HG03159 (cell line): Measurements from ENCODE around the gene PDE6C.
"Not testable (repeated sequence)": the region's sequence is repeated elsewhere in the genome, so short reads cannot be mapped to it uniquely, and the experiment has no call there.

Experiments used
- ATAC-seq: cut with Tn5 transposase; IDR thresholded peaks from one replicate; pipeline ENCODE4 v1.9.1; 2021; ENCODE audit warnings: mild to moderate bottlenecking, moderate library complexity; ENCODE audit not compliant: unreplicated experiment

Gene PDE6C

DNA sequence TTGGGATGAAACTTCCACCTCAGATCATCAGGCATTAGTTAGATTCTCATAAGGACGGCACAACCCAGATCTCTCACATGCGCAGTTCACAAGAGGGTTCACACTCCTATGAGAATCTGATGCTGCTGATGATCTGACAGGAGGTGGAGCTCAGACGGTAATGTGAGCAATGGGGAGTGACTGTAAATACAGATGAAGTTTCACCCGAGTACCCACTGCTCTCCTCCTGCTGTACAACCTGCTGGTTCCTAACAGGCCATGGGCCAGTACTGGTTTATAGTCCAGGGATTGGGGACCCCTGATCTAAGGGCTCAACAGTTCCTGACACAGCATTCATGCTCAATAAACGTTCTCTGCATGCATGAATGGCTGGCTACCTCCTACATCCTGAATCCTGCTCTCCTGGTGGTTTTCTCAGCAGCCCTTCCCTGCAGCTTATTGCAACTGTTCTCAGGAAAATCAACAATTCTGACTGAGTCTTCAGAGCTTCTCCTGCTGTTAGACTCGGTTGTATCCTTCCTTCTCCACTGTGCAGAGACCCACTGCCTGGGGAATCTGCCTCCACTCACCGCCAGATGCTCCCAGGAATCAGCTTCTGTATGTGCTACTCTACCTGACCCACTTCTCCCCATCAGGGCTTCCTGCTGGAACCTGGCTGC lies 17.4 kb downstream of the PDE6C start:
- ATAC-seq: no peak

DNA sequence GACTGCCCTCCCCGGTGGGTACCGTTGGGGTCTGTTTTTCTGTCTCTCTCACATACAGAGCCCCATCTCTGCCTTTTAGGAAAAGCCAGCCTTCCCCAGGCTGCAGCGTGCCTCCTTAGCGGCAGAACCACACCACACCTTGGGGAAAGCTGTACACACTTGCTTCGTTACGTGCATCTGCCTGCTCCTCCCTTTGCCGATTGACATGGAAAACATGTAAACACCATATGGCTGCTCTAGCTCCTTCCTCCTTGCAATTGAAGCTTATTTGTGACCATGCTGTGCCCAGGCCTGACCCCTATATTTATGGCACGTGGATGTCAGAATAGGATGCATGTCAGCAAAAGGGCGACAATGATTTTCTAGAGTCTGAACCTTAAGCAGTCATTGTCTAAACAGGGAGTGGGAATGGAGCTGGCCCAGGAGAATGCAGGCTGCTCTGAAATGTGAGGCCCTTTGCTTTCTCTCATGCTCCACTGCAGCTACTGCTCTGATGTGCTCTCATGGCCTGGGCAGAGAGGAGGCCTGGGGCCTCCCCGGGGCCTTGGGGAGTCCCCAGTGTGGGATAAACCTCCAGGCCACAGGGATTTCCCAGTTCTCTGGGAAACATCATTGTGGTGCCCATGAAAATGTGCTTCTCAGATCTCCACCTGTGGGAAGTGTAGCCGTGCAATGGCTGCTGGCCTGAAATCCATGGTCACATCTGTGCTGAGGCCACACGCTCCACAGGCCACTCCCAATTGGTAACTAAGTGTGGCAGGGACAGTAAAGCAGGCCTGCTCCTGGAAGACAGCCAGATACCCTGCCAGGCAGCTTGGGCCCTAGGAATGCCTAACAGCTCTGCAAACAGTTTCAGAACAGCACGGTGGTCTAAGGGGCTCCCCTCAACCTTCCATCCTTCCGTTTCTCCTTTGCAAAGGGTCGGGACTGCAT lies 18.6 kb downstream of the PDE6C start:
- no peak for ATAC-seq

DNA sequence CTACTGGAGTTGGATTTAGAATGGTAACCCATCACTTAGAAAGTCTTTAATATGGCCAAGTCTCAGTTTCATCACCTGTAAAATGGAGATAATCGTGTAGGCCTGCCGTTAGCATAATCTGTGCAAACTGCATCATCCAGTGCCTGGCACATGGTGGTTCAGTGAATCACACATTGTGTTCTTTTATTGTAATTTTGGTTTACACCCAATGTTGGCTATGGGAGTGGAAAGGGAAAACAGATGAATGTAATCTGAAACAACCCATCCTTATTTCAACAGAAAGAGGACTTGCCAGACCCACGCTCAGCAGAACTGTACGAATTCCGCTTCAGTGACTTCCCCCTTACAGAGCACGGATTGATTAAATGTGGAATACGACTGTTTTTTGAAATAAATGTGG lies 27.5 kb downstream of the PDE6C start:
- ATAC-seq: no peak

GRCh38 chr10:93652857-93653256 lies 40.5 kb downstream of the PDE6C start:
- no peak for ATAC-seq

DNA sequence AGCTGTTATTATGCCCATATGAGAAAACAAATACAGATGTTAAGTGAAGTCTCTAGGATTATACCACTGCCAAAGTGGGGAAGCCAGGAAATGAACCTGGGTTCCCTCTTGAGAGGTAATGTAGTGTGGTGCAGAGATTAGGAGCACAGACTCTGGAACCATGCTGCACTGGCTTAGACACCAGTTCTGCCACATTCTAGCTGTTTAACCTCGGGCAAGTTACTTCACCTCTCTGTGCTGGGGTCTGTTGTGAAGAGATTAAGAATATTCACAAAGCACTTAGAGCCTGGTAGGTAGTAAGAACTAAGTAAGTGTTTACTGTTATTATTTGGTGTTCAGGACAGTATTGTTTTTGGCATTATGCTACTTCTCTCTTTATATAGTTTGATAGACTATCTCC lies 41.9 kb downstream of the PDE6C start:
- ATAC-seq: no peak

DNA sequence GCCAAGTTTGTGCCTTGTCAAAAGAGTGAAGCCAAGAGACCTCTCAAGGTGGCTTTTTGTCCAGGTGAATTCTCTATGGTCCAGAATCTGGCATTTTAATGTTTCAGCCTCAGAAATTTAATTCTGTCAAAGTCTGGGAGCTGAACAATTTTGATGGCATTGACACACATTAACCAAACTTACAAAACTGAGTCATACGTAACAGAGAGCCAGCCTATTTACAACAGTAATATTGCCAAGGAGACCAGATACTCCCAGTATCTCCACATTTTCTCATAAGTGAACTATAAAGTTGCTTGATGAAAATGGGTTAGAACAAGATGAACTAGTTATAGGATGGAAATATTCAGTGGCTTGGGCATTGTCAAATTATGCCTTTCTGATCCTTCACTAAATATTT lies 43.8 kb downstream of the PDE6C start:
- ATAC-seq: no peak

DNA sequence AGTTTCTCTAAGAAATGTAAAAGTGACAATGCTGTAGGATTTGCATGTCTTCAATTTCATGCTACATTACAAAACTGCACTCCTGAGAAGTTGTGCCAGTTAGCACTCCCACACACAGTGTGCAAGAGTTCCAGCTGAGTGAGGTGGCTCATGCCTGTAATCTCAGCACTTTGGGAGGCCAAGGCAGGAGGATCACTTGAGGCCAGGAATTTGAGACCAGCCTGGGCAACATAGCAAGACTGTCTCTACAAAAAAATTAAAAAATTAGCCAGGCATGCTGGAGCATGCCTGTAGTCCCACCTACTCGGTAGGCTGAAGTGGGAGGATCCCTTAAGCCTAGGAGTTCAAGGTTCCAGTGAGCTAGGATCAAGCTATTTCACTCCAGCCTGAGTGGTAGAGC lies 45.4 kb downstream of the PDE6C start:
- ATAC-seq: no peak

GRCh38 chr10:93666030-93666429 lies 53.7 kb downstream of the PDE6C start:
- no peak for ATAC-seq

DNA sequence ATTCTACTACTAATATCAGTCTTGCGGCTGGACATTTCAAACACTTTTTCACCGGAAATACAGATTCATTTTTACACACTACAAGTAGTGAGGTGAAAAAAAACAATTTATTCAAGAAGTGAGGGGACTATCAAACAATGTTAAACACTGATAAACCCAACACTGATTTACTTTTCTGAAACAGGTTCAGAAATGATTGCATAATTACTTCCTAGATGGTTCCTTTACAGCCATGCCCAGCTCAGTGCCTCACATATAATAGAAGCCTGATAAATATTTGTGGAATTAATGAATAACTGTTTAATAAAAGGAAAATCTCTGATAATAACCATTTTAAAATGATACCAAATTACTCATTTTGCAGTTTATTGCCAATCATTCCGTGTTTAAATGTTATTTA lies 55.5 kb downstream of the PDE6C start:
- no peak for ATAC-seq

DNA sequence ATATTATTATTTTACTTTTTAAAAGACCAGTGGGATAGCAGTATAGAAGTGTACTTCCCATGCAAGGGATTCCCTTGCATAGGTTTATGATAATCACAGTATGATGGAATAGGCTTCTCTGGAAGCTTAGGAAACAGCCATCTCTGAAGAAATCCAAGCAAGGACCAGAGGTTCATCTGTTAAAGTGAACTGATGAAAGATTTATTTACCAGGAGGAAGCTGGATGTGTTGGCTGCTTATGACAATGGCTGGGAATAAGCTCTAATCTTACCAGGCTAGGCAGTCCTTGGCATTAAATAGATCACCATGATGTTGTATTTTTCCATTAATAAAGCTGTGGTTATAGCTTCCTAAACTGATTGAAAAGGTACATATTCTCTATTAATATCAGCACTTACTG lies 58.0 kb downstream of the PDE6C start:
- ATAC-seq: no peak

DNA sequence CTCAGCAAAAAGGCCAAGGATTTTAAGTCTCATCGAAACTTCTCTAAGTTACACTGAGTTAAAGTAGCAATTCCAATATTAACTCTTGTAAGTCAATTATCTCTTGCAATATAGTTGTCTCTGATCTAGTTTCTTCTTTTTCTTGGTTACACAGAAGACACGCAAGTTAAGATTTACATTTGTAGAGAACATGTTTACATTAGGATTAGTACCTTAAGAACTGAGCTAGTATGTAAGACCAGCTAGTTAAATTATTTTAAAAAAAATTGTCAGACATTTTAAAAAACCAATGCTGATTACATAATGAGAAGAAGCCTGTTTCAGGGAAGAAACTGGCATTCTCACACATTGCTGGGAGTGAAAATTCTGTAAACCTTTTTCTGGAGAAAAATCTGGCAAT lies 58.7 kb downstream of the PDE6C start:
- ATAC-seq: no peak

DNA sequence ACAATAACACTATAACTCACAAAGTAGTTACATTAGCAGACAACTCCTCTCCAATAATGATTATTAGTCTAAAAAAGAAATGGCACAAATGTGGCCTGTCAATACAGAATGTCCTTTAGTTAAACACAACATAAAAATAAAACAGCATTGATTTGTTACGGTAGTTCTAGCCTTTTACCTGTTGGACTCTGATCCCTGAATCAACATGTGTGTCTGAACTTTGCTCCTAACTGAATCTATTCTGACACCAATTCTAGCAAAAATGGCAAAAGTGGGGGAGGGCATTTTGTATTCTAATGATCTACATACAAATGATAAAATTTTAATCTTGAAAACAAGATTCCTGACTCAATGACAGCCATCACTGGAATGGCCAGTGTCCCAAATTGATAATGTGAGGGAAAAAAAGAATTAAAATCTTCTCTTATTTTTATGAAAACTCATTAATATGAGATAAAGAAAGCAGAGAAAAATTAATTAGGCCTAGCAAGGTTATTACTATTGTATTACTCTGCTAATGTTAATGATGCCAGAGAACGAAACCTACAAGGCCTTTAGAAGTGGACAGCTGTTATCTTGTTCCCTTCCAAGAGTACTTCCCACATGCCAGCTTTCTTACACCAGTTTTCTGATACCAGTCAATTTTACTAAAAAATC lies 59.8 kb downstream of the PDE6C start:
- ATAC-seq: no peak

DNA sequence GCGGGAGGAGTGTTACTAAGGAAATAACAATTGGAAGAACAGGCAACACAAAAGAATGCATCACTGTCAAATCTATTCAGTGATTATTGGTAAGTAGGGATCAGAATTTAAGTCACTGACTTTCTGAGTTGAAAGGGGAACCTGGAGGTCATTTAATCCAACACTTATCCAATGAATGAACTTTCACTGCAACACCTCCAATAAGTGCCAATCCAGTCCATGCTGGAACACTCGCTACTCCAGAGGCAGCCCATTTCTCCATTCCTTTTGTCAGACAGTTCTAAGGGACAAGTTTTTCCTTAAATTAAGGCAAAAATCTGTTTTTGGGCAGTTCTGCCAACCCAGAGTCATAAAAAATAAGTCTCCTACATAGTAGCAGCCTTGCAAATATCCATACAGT lies 60.6 kb downstream of the PDE6C start:
- ATAC-seq: no peak

DNA sequence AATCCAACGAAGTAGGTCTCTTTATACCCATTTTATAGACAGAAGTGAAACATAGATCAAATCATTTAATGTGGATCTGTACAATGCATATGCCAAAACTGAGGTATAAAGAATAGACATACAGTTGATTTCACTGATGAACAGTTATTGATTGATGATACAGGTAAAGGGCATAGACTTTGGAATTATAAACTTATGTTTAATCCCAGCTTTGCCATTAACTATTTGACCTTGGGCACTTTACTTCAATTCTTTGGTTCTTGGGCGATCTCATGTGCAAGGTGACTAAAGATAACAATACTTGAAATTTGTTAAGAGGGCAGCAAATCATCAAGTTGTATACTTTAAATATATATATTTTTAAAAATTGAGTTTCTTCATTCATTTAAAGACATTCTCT lies 61.5 kb downstream of the PDE6C start:
- no peak for ATAC-seq

DNA sequence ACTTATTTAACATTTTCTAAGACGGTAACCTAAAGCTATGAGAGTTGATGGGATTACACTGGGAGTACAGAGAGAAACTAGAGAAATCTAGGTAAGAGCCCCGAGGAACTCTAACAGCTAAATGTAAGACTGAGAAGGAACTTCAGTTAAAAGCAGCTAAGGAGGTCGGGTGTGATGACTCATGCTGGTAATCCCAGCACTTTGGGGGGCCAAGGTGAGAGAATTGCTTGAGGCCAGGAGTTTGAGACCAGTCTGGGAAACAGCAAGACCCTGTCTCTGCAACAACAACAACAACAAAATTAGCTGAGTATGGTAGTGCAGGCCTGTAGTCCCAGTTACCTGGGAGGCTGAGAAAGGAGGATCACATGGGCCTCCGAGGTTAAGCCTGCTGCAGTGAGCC lies 66.0 kb downstream of the PDE6C start:
- no peak for ATAC-seq

- no peak for ATAC-seq
Measured at GRCh38 chr10:93678805-93679587, 66.7 kb downstream of the PDE6C start.

GRCh38 chr10:93680412-93681047 lies 68.2 kb downstream of the PDE6C start:
- ATAC-seq: no peak

DNA sequence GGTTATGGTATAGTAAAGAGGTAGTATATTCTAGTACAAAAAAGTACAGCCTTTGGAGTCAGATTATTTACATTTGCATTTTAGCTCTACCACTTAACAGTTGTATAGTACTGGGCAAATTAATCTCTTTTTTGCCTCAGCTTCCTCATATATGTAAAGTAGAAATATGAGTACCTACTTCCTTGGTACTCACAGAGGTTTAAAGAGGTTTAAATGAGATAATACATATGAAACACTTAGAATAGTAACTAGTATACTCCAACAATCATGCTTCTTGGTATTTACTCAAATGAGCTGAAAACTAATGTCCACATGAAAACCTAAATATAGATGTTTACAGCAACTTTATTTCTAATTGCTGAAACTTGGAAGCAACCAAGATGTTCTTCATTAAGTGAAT lies 75.4 kb downstream of the PDE6C start:
- ATAC-seq: no peak

DNA sequence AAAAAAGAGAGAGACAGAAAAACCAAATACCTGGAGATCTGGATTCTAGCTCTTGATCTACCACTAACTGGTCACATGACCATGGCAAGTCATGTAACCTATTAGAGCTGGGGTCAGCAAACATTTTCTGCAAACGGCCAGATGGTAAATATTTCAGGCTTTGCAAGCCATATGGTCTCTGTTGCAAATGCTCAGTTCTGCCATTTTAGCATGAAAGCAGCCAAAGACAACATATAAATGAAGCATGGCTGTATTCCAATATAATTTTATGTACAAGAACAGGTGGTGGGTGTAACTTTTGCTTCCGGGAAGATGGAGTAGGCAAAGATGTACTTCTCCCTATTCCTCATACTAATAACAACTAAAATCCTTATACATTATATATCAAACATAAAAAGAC lies 83.4 kb downstream of the PDE6C start:
- ATAC-seq: no peak

DNA sequence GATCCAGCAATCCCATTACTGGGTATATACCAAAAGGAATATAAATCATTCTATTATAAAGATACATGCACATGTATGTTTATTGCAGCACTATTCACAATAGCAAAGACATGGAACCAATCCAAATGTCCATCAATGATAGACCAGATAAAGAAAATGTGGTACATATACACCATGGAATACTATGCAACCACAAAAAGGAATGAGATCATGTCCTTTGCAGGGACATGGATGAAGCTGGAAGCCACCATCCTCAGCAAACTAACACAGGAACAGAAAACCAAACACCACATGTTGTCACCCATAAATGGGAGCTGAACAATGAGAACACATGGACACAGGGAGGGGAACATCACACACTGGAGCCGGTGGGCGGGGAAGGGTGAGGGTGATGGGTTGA lies 84.2 kb downstream of the PDE6C start:
- ATAC-seq: not testable (repeated sequence)

GRCh38 chr10:93697207-93697606 lies 84.9 kb downstream of the PDE6C start:
- ATAC-seq: no peak
